ENCODE measurements around the gene IQSEC1. TPM values are rescaled to one million over a fixed set of nuclear protein-coding genes. Genes with fewer than 3 reads are reported as not detected.

The IQSEC1 gene
- total RNA-seq, 4 donors from 2014 or later = 24.0 to 43.0 (median 31.8) TPM

DNA sequence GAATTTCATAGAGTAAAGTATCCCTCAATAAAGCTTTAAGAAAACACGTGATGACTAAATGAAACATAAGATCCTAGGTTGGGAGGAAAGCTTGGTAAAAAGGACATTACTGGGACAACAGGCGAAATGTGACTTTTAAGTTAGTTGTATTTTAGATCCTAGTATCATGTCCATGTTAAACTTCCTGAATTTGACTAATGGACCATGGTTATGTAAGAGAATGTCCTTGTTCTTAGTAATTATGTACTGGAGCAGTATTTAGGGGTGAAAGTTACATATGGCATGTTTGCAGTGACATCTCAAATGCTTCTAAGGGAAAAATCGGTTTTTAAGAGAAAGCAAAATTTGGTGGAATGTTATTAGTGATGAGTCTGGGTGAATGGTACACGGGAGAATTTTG is 69.6 kb downstream of the IQSEC1 start:
- Histone ChIP-seq H3K4me1 (peaks cover 6 to 41% (median 14%) of the 10 kb centered on the region in 4 donors), H3K9me3 (no peaks in the 10 kb centered on the region), H3K27me3 (no peaks in the 10 kb centered on the region), H3K36me3 (no peaks in the 10 kb centered on the region), H3K27ac (no peak overlapping the region), H3K4me3 (no peak overlapping the region)
- intact Hi-C loops (cut with DNase I; ENCODE audit: low total_unique reads) = no loop called here
- in situ Hi-C loops (cut with MboI; ENCODE audit: low pct_ligation_motif_present in 1 of 4, low pct_unique_long_range_greater_than_20kb in 1 of 4, low sequenced_read_pairs in 3 of 4) = no loop called here
- TF ChIP-seq POLR2AphosphoS5 (IDR thresholded peaks at IDR 0.05) (no peak), POLR2A (IDR thresholded peaks at IDR 0.05) (no peak)
- TF ChIP-seq, protein P1, sequence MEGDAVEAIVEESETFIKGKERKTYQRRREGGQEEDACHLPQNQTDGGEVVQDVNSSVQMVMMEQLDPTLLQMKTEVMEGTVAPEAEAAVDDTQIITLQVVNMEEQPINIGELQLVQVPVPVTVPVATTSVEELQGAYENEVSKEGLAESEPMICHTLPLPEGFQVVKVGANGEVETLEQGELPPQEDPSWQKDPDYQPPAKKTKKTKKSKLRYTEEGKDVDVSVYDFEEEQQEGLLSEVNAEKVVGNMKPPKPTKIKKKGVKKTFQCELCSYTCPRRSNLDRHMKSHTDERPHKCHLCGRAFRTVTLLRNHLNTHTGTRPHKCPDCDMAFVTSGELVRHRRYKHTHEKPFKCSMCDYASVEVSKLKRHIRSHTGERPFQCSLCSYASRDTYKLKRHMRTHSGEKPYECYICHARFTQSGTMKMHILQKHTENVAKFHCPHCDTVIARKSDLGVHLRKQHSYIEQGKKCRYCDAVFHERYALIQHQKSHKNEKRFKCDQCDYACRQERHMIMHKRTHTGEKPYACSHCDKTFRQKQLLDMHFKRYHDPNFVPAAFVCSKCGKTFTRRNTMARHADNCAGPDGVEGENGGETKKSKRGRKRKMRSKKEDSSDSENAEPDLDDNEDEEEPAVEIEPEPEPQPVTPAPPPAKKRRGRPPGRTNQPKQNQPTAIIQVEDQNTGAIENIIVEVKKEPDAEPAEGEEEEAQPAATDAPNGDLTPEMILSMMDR (IDR thresholded peaks at IDR 0.05) = no peak
- WGBS, 2 donors (ENCODE audit: low coverage in 1 of 2) = 78 to 82% methylated on average over 4 of the region's 4 CpGs
- no peak for DNase-seq

DNA sequence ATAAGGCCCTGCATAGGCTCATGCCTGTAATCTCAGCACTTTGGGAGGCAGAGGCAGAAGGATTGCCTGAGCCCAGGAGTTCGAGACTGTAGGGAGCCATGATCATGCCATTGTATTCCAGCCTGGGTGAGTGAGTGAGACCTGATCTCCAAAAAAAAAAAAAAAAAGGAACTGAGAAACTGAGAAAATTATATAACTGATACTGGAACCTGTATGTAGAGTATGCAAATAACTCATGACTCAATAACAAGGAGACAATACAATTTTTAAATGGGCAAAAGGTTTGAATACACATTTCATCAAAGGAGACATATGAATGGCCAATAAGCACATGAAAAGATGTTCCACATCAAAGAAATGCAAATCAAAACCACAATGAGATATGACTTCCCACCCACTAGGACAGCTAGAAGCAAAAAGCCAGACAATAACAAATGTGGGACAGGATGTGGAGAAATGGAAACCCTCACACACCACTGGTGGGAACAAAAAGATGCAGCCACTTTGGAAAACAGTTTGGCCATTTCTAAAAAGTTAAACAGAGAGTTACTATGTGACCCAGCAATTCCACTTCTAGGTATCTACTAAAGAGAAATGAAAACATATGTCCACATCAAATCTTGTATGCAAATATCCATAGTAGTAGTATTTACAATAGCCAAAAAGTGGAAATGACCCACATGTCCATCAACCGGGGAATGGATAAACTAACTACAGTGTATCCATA is 70.7 kb downstream of the IQSEC1 start:
- WGBS, 2 donors (ENCODE audit: low coverage in 1 of 2) = 67 to 68% methylated on average over 1 to 2 of the region's 2 CpGs
- H3K9me3 ChIP-seq = no peaks in the 10 kb centered on the region
- peaks cover 5 to 38% (median 14%) of the 10 kb centered on the region in 4 donors for H3K4me1 ChIP-seq
- in situ Hi-C loops (cut with MboI; ENCODE audit: low pct_ligation_motif_present in 1 of 4, low pct_unique_long_range_greater_than_20kb in 1 of 4, low sequenced_read_pairs in 3 of 4) (no loop called here), intact Hi-C loops (cut with DNase I; ENCODE audit: low total_unique reads) (no loop called here)
- DNase-seq = peak; percentile 4
- H3K4me3 ChIP-seq = no peak overlapping the region
- no peaks in the 10 kb centered on the region for H3K36me3 ChIP-seq
- H3K27ac ChIP-seq = peak overlapping the region in 1 of 4 donors; percentile 23
- no peak for TF ChIP-seq POLR2A (IDR thresholded peaks at IDR 0.05)
- TF ChIP-seq POLR2AphosphoS5 (IDR thresholded peaks at IDR 0.05) = no peak
- TF ChIP-seq, protein P1 (IDR thresholded peaks at IDR 0.05) = no peak
- no peak for TF ChIP-seq EP300 (IDR thresholded peaks at IDR 0.05; ENCODE audit: low read depth)
- H3K27me3 ChIP-seq = no peaks in the 10 kb centered on the region

DNA sequence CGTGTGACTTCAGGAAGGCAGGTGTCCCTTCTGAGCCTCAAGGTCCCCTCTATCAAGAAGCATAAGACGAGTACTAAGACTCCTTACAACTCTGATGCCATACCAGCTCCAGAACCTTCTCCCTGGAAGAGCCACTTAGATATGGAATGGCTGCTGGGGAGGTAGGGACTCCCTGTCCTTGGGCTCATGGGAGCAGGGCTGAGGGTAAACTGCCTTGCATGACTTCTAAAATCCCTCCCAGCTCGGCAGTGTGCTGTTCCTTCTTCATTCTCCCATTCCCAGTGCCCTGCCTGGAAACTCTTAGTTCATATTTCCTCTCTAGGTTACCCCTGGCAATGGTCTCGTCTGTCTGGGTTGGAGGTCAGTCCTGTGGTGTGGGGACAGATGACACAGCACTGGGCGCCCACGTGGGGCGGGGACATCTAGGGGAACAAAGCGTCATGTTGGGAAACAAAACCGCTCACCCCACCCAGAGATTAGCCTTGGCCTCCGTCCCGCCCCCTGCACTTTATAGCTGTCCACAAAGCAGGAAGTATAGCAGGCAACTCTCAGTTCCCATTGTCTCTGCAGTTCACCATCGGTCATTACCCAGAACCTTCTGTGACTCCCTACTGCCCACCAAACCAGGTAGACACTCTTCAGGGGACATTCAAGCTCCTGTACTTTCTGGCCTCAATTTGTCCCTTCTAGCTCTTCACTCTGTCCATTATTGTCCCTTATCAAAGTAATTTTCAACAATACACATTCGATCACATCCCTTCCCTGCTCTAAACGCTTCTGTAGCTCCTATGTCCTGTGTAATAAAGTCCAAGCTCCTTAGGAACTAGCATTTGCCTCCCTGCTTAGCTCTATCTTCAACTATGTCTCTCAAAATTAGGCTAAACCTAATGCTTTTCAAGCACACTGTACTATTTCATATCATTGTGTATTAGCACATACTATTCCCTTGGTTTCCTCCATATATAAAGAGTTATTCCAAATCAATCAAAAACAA is 73.8 kb downstream of the IQSEC1 start:
- H3K9me3 ChIP-seq = no peaks in the 10 kb centered on the region
- H3K27me3 ChIP-seq = no peaks in the 10 kb centered on the region
- WGBS, 2 donors (ENCODE audit: low coverage in 1 of 2) = 38 to 39% methylated on average over 6 to 14 of the region's 14 CpGs
- no peak overlapping the region for H3K4me3 ChIP-seq
- H3K27ac ChIP-seq = peak overlapping the region; percentile 68 to 87 (median 77)
- in situ Hi-C loops (cut with MboI; ENCODE audit: low pct_ligation_motif_present in 1 of 4, low pct_unique_long_range_greater_than_20kb in 1 of 4, low sequenced_read_pairs in 3 of 4) (no loop called here), intact Hi-C loops (cut with DNase I; ENCODE audit: low total_unique reads) (no loop called here)
- no peaks in the 10 kb centered on the region for H3K36me3 ChIP-seq
- TF ChIP-seq EP300 (IDR thresholded peaks at IDR 0.05; ENCODE audit: low read depth) (peak; percentile 62), POLR2AphosphoS5 (IDR thresholded peaks at IDR 0.05) (peak in 2 of 3 donors; percentile 40 to 65), POLR2A (IDR thresholded peaks at IDR 0.05) (peak; percentile 48)
- TF ChIP-seq, protein P1 (IDR thresholded peaks at IDR 0.05) = no peak
- DNase-seq = peak; percentile 93
- H3K4me1 ChIP-seq = peaks cover 5 to 40% (median 16%) of the 10 kb centered on the region in 4 donors

DNA sequence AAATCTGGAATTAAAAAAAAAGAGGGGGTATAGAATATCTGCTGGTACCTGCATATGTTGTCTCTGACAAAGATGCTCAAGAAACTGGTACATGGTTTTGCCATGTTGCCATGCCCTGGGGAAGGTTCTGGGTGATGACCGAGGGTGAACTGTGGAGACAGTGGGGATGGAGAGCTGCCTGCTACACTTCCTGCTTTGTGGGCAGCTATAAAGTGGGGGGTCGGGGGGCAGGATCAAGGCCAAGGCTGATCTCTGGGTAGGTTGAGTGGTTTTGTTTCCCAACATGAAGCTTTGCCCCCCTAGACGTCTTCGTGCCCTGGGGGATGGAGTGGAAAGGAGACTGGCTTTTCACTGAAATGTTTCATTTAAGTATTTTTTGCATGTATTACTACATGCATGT is 74.6 kb downstream of the IQSEC1 start:
- intact Hi-C loops (cut with DNase I; ENCODE audit: low total_unique reads) = no loop called here
- H3K36me3 ChIP-seq = no peaks in the 10 kb centered on the region
- peaks cover 5 to 32% (median 16%) of the 10 kb centered on the region in 4 donors for H3K4me1 ChIP-seq
- TF ChIP-seq POLR2A (IDR thresholded peaks at IDR 0.05) = no peak
- peak; percentile 21 for DNase-seq
- no peaks in the 10 kb centered on the region for H3K27me3 ChIP-seq
- WGBS, 2 donors (ENCODE audit: low coverage in 1 of 2) = 72 to 100% methylated on average over 1 to 4 of the region's 4 CpGs
- H3K4me3 ChIP-seq = no peak overlapping the region
- H3K9me3 ChIP-seq = no peaks in the 10 kb centered on the region
- peak overlapping the region; percentile 68 to 87 (median 77) for H3K27ac ChIP-seq
- in situ Hi-C loops (cut with MboI; ENCODE audit: low pct_ligation_motif_present in 1 of 4, low pct_unique_long_range_greater_than_20kb in 1 of 4, low sequenced_read_pairs in 3 of 4) = no loop called here

Data from transverse colon (tissue), 4 donors.